Mesothelial cell of epicardium (in vitro differentiated cells): ENCODE data around the gene SZT2. TPM values are rescaled to one million over a fixed set of nuclear protein-coding genes. Genes with fewer than 3 reads are reported as not detected.
A peak's percentile ranks its signal among the peaks of the same experiment; 100 is the strongest.

ENCODE experiments used
- DNase-seq, 2 experiments: peaks; one replicate each; pipeline ENCODE4 v3.0.0; 2021; ENCODE audit warnings: low spot score in 2 of 2; ENCODE audit not compliant: unreplicated experiment in 2 of 2
- H3K27ac Mint-ChIP-seq: 2 replicates; pipeline ENCODE4 v1.8.0; 2021; ENCODE audit warnings: mixed read lengths
- H3K27me3 Mint-ChIP-seq: 2 replicates; pipeline ENCODE4 v1.8.0; 2021; ENCODE audit warnings: low read depth, mixed read lengths
- H3K36me3 Mint-ChIP-seq: 2 replicates; pipeline ENCODE4 v1.8.0; 2021; ENCODE audit warnings: mixed read lengths
- H3K4me1 Mint-ChIP-seq: 2 replicates; pipeline ENCODE4 v1.8.0; 2021; ENCODE audit warnings: mixed read lengths
- H3K4me3 Mint-ChIP-seq: 2 replicates; pipeline ENCODE4 v1.8.0; 2021; ENCODE audit warnings: mild to moderate bottlenecking, moderate library complexity, mixed read lengths
- H3K9me3 Mint-ChIP-seq: 2 replicates; pipeline ENCODE4 v1.8.0; 2021; ENCODE audit warnings: mixed read lengths
- total RNA-seq: library from RNA; stranded (reverse); gene quantifications from 3 replicates; pipeline ENCODE4 v1.2.1, GENCODE V29; 2021
- TF ChIP-seq, protein P1 (sequence below): fragments of 200-600 bp; sonication (generic); IDR thresholded peaks from one replicate; pipeline ENCODE4 v1.5.0; 2021; ENCODE audit warnings: antibody characterized with exemption; ENCODE audit not compliant: unreplicated experiment

The SZT2 gene
- total RNA-seq, 1 donor from 2014 or later: 97.4 TPM

DNA sequence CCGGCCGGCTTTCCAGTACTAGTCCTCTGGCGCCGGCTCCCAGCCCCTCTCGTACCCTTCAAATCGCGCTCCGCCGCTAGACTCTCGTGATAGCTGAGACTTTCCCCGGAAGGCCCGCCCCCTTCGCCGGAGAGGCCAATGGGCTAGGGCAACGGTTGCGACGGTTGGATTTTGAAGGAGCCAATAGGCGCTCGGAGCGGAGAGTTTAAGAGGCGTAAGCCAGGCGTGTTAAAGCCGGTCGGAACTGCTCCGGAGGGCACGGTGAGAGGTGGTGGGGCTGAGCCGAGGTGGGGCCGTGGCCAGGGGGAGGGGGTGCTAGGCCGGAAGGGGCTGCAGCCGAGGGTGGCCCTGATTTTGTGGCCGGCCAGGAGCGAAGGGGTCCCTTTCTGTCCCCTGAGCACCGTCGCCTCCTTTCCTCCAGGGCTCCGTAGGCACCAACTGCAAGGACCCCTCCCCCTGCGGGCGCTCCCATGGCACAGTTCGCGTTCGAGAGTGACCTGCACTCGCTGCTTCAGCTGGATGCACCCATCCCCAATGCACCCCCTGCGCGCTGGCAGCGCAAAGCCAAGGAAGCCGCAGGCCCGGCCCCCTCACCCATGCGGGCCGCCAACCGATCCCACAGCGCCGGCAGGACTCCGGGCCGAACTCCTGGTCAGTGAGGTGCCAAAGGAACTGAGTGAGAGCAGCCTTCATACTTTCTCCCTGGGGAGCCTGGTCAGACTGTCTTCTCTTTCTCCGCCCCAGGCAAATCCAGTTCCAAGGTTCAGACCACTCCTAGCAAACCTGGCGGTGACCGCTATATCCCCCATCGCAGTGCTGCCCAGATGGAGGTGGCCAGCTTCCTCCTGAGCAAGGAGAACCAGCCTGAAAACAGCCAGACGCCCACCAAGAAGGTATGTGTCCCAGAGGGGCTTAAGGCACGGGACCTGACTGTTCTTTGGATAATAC lies 30.7 kb upstream of the SZT2 start, which contains the start of gene CDC20:
Gene CDC20 (plus strand): TSS at position 236 of the 948 bp plus-strand sequence. CDS start 235 bp downstream, at position 471.
- no peaks in the 10 kb centered on the region for H3K9me3 Mint-ChIP-seq
- peak within 1 kb of the TSS; percentile 86 for H3K4me3 Mint-ChIP-seq
- no peaks in the 10 kb centered on the region for H3K27me3 Mint-ChIP-seq
- DNase-seq: peak; percentile 92 to 98
- TF ChIP-seq, protein P1, sequence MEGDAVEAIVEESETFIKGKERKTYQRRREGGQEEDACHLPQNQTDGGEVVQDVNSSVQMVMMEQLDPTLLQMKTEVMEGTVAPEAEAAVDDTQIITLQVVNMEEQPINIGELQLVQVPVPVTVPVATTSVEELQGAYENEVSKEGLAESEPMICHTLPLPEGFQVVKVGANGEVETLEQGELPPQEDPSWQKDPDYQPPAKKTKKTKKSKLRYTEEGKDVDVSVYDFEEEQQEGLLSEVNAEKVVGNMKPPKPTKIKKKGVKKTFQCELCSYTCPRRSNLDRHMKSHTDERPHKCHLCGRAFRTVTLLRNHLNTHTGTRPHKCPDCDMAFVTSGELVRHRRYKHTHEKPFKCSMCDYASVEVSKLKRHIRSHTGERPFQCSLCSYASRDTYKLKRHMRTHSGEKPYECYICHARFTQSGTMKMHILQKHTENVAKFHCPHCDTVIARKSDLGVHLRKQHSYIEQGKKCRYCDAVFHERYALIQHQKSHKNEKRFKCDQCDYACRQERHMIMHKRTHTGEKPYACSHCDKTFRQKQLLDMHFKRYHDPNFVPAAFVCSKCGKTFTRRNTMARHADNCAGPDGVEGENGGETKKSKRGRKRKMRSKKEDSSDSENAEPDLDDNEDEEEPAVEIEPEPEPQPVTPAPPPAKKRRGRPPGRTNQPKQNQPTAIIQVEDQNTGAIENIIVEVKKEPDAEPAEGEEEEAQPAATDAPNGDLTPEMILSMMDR: no peak
- peaks cover 31% of the 10 kb centered on the region for H3K4me1 Mint-ChIP-seq
- H3K27ac Mint-ChIP-seq: peak within 1 kb of the TSS; percentile 97
- H3K36me3 Mint-ChIP-seq: peaks cover 20% of the 10 kb centered on the region

DNA sequence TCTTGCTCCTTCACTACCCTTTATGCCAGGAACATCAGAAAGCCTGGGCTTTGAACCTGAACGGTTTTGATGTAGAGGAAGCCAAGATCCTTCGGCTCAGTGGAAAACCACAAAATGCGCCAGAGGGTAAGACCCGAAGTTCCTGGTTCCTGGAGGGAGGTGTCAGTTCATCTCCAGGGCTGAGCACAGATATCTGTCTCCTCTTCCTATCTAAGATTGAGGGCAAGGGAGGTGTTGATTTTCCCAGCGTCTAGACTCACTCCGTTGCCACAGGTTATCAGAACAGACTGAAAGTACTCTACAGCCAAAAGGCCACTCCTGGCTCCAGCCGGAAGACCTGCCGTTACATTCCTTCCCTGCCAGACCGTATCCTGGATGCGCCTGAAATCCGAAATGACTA lies 30.0 kb upstream of the SZT2 start:
- H3K4me3 Mint-ChIP-seq: peak overlapping the region; percentile 86
- H3K4me1 Mint-ChIP-seq: peaks cover 31% of the 10 kb centered on the region
- H3K9me3 Mint-ChIP-seq: no peaks in the 10 kb centered on the region
- no peak overlapping the region for H3K27ac Mint-ChIP-seq
- DNase-seq: no peak
- peaks cover 22% of the 10 kb centered on the region for H3K36me3 Mint-ChIP-seq
- no peaks in the 10 kb centered on the region for H3K27me3 Mint-ChIP-seq
- TF ChIP-seq, protein P1: no peak

DNA sequence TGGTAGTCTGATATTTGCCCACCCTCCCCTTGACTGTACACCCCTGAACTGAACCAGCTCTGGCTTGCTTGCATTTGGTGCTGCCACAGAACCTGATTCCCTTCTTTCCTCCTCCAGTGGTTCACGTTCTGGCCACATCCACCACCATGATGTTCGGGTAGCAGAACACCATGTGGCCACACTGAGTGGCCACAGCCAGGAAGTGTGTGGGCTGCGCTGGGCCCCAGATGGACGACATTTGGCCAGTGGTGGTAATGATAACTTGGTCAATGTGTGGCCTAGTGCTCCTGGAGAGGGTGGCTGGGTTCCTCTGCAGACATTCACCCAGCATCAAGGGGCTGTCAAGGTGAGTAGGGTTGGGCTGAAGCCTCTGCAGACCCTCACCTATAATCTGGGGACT lies 29.1 kb upstream of the SZT2 start:
- H3K27ac Mint-ChIP-seq: no peak overlapping the region
- DNase-seq: no peak
- TF ChIP-seq, protein P1: no peak
- H3K36me3 Mint-ChIP-seq: peaks cover 22% of the 10 kb centered on the region
- H3K9me3 Mint-ChIP-seq: no peaks in the 10 kb centered on the region
- H3K27me3 Mint-ChIP-seq: no peaks in the 10 kb centered on the region
- peaks cover 35% of the 10 kb centered on the region for H3K4me1 Mint-ChIP-seq
- H3K4me3 Mint-ChIP-seq: peak overlapping the region; percentile 42

DNA sequence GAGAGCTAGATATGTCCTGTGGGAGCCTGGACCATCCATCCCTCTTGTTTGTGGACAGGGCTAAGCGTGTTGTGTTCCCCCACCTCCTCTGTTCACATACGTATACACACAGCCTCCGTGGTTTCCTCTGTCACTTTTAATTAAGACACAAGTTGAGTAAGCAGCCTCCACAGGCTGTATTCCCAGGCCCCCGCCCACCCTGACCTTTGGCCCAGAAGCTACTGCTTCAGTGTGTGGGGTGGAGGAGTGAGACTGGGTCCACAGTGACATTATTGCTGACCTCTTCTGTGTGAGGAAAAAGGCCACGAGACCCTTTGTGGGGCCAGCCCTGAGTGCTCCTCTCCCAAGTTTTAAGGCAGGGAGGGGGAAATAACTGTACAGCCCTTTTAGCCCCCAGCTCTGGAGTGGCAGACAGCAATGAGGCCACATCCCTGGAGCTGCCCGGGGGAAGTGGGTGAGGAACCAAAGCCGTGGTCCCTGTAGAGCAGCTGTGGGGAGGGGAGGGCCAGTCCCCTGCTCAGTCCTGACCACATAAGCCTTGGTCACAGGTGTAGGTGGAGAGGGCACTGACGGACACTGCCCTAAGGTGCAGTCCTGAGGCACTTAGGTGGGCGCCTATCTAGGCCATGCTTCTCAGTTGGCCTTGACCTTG lies 26.3 kb upstream of the SZT2 start:
- Mint-ChIP-seq H3K9me3 (no peaks in the 10 kb centered on the region), H3K36me3 (peaks cover 22% of the 10 kb centered on the region), H3K27me3 (no peaks in the 10 kb centered on the region), H3K4me3 (no peak overlapping the region), H3K4me1 (peaks cover 46% of the 10 kb centered on the region), H3K27ac (no peak overlapping the region)
- no peak for DNase-seq
- TF ChIP-seq, protein P1: no peak

DNA sequence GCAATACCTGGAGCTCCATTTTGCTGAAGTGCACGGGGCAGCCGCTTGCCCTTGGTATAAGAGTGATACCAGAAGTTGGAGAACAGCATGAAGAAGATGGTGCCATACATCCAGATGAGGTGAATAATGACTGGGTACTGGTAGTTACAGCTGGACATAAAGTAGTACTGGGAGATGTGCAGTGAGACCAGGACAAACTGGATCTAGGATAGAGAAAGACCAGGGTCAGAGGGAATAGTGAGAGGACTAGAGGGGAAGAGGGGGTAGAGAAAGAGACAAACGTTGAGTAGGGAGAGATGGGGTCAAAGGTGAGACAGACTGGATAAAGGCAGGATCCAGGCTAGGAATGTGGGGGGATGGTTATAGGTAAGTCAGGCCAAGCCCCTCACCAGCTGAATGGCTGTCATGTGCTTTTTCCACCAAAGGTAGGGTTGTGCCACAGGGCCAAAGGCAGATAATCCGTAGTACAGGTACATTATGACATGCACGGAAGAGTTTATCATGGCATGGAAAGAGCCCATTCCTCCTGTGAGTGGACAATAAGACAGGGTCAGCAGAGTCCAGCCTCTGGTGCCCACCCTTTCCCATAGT lies 25.7 kb upstream of the SZT2 start:
- no peaks in the 10 kb centered on the region for H3K27me3 Mint-ChIP-seq
- no peak overlapping the region for H3K27ac Mint-ChIP-seq
- H3K4me3 Mint-ChIP-seq: no peak overlapping the region
- TF ChIP-seq, protein P1: no peak
- H3K36me3 Mint-ChIP-seq: peaks cover 22% of the 10 kb centered on the region
- H3K9me3 Mint-ChIP-seq: no peaks in the 10 kb centered on the region
- DNase-seq: no peak
- H3K4me1 Mint-ChIP-seq: peaks cover 51% of the 10 kb centered on the region
